NB4 (cell line): ENCODE results near the gene POGZ.

Experiments used
- CTCF ChIP-seq: IDR thresholded peaks from one replicate; pipeline ENCODE4 v1.5.1; 2012; ENCODE audit warnings: low read depth, low read length
- MAX ChIP-seq: IDR thresholded peaks from 2 replicates; pipeline ENCODE4 v1.6.1; 2011; ENCODE audit warnings: low read depth, low read length
- MYC ChIP-seq: IDR thresholded peaks from 2 replicates; pipeline ENCODE4 v1.6.1; 2011; ENCODE audit warnings: low read depth, low read length
- POLR2A ChIP-seq: IDR thresholded peaks from 2 replicates; pipeline ENCODE4 v1.6.1; 2011; ENCODE audit warnings: mild to moderate bottlenecking; ENCODE audit not compliant: insufficient read length; ENCODE audit errors: extremely low read depth

DNA sequence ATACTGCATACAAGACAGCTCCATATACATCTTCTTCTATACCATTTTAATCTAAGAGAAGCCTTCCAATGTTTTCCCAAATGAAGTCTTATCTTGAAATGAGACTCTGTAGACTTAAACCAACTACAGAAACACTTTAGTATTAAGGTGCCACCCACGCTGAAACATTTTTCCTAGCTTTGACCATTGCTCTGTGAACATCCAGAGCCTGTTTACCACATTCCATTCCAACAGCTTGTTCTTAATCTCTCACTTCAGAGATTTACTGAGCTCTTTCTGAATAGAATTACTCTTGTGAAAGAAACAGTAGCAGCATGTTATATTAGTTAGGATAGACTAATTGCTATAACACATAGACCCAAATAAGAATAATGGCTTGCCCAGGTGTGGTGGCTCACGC is 19.6 kb upstream of the POGZ start:
- TF ChIP-seq CTCF, result no peak
- TF ChIP-seq POLR2A, result no peak
- no peak for TF ChIP-seq MAX
- TF ChIP-seq MYC, result no peak
